Retinal pigment epithelial cell (primary cell): ENCODE measurements around the gene FUCA2.

Experiments used
- DNase-seq: peaks from one replicate; pipeline ENCODE4 v3.0.0-alpha.2; 2010; ENCODE audit warnings: low read depth
- H3K4me3 ChIP-seq: 2 replicates; pipeline ENCODE4 v1.5.1; 2011; ENCODE audit warnings: mild to moderate bottlenecking, low read length, control low read depth, moderate library complexity
- CTCF ChIP-seq: conservative IDR thresholded peaks from 2 replicates; pipeline ENCODE4 v1.5.1; 2011; ENCODE audit warnings: low read depth, low read length, control low read depth, inconsistent platforms

Gene FUCA2, protein sequence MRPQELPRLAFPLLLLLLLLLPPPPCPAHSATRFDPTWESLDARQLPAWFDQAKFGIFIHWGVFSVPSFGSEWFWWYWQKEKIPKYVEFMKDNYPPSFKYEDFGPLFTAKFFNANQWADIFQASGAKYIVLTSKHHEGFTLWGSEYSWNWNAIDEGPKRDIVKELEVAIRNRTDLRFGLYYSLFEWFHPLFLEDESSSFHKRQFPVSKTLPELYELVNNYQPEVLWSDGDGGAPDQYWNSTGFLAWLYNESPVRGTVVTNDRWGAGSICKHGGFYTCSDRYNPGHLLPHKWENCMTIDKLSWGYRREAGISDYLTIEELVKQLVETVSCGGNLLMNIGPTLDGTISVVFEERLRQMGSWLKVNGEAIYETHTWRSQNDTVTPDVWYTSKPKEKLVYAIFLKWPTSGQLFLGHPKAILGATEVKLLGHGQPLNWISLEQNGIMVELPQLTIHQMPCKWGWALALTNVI

GRCh38 chr6:143510991-143511891 lies at the start of gene FUCA2:
TSS of gene FUCA2 (minus strand) at chr6:143511720. CDS start at chr6:143511634, 86 bp downstream.
- peak within 1 kb of the TSS; percentile 74 for H3K4me3 ChIP-seq
- TF ChIP-seq CTCF: no peak

GRCh38 chr6:143561105-143561704 lies 49.7 kb upstream of the FUCA2 start:
- no peak for TF ChIP-seq CTCF
- no peak for DNase-seq
- H3K4me3 ChIP-seq: no peak overlapping the region

More at GRCh38 chr6:143510991-143511891, at the start of gene FUCA2:
- peak; percentile 58 for DNase-seq

- DNase-seq: no peak
- H3K4me3 ChIP-seq: no peak overlapping the region
- no peak for TF ChIP-seq CTCF
Observed at GRCh38 chr6:143559051-143559660, 47.6 kb upstream of the FUCA2 start.

DNA sequence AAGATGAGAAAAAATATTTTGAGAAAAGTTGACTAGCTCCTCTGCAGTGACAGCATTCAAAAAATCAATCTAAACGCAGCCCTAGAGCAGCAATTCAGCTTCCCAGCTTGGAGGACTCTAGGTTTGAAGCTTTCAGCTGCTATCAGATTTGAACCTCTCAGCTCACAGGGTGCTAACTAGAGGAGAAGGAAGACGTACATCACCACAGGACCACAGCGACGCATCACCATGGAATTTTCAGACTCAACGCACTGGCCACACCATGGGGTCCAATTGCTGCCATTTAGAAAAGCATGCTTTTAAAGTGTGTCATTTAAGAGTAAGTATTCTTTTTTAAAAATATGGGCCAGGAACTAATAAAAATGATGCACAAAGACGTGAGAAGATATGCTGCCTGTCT lies 45.0 kb upstream of the FUCA2 start:
- TF ChIP-seq CTCF: no peak
- no peak overlapping the region for H3K4me3 ChIP-seq
- DNase-seq: no peak

- no peak for DNase-seq
- TF ChIP-seq CTCF: no peak
- no peak overlapping the region for H3K4me3 ChIP-seq
Observed at GRCh38 chr6:143555582-143555981, 44.1 kb upstream of the FUCA2 start.

- DNase-seq: no peak
- H3K4me3 ChIP-seq: no peak overlapping the region
- no peak for TF ChIP-seq CTCF
Observed at GRCh38 chr6:143555071-143555492, 43.6 kb upstream of the FUCA2 start.
